Vagina (tissue), 2 donors: ENCODE results near the gene ATXN2.

Experiments used
- CTCF ChIP-seq, 3 experiments: fragments of 450-650 bp in 2 of 3; fragments of 200-600 bp in 1 of 3; sonication (generic) in 1 of 3; IDR thresholded peaks; one replicate each; pipeline ENCODE4 v1.5.1; 2017 to 2019; ENCODE audit warnings: antibody characterized with exemption in 3 of 3, mild to moderate bottlenecking in 2 of 3, moderate library complexity in 2 of 3
- POLR2A ChIP-seq, 2 donors: fragments of 450-650 bp; IDR thresholded peaks; one replicate each; pipeline ENCODE4 v1.6.1; 2017; ENCODE audit warnings: antibody characterized with exemption in 2 of 2, mild to moderate bottlenecking in 2 of 2, moderate library complexity in 2 of 2

DNA sequence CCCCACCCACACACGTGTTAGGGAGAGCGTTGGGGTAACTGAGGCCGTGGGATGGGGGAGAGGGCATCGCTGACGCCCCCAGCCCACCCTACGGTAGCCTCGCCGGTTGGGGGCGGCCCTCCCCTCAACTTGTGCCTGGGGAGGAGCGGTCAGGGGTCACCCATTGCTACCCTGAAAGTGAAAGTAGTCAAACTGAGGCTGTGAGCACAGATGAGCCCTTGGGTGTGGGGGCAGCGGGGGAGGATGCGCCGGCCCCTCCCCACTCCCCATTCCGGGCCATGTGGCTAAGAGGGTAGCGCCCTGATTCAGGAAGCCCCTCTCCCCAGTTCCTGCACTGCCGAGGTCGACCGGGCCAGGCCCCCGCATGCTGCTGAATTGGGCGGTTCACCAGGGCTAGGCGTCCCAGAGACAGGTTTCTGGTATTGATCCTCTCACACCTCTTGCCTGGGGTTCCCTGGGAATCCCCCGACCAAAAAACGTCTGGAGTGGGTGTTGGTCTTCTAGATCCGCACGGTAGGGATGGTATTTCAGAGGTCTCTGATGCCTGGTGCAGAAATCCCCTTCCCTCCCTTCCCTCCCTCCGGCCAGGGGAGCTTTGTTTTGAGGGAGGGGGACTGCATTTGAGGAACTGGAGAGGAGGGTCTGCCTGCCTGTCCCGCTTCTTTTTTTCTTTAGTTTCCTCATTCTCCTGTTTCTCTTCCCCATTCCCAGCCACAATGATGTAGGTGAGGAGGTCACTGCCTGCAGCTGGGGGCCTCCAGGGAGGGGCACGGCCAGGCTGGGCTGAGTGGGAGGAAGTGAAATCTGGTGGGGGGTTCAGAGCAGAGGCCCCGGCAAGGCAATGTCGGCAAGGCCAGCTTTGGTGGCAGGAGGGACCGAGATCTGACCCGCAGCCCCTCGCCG lies 192.4 kb downstream of the ATXN2 start:
- TF ChIP-seq CTCF (IDR thresholded peaks at IDR 0.05) = no peak
- TF ChIP-seq POLR2A (IDR thresholded peaks at IDR 0.05) = no peak
